ENCODE results near the gene SAMD1. TPM values are rescaled to one million over a fixed set of nuclear protein-coding genes. Genes with fewer than 3 reads are reported as not detected.
"Not testable (repeated sequence)": the region's sequence is repeated elsewhere in the genome, so short reads cannot be mapped to it uniquely, and the experiment has no call there.

Gene SAMD1
- total RNA-seq, 1 donor: 35.5 TPM

GRCh38 chr19:14062558-14062855 lies 28.0 kb downstream of the SAMD1 start:
- no peak for DNase-seq (ENCODE audit: low read depth in 2 of 3, low spot score in 2 of 3)

- no peak for DNase-seq (ENCODE audit: low read depth in 2 of 3, low spot score in 2 of 3)
Measured at GRCh38 chr19:14061751-14062557, 28.6 kb downstream of the SAMD1 start, which contains the start of gene PALM3. Gene PALM3 (minus strand): TSS chr19:14062076. CDS start chr19:14061980, 96 bp downstream.

- no peak for DNase-seq (ENCODE audit: low read depth in 2 of 3, low spot score in 2 of 3)
Measured at GRCh38 chr19:14061081-14061749, 29.3 kb downstream of the SAMD1 start.

GRCh38 chr19:14059652-14060155 lies 30.8 kb downstream of the SAMD1 start:
- DNase-seq (ENCODE audit: low read depth in 2 of 3, low spot score in 2 of 3): no peak

GRCh38 chr19:14059093-14059480 lies 31.5 kb downstream of the SAMD1 start:
- peak in 2 of 3 donors; percentile 50 to 67 for DNase-seq (ENCODE audit: low read depth in 2 of 3, low spot score in 2 of 3)

GRCh38 chr19:14058182-14059092 lies 32.1 kb downstream of the SAMD1 start:
- no peak for DNase-seq (ENCODE audit: low read depth in 2 of 3, low spot score in 2 of 3)

GRCh38 chr19:14056741-14057356 lies 33.7 kb downstream of the SAMD1 start:
- no peak for DNase-seq (ENCODE audit: low read depth in 2 of 3, low spot score in 2 of 3)

GRCh38 chr19:14056069-14056666 lies 34.4 kb downstream of the SAMD1 start:
- no peak for DNase-seq (ENCODE audit: low read depth in 2 of 3, low spot score in 2 of 3)

- no peak for DNase-seq (ENCODE audit: low read depth in 2 of 3, low spot score in 2 of 3)
Measured at GRCh38 chr19:14055396-14055795, 35.2 kb downstream of the SAMD1 start.

- DNase-seq (ENCODE audit: low read depth in 2 of 3, low spot score in 2 of 3): no peak
Measured at GRCh38 chr19:14054721-14055120, 35.8 kb downstream of the SAMD1 start.

GRCh38 chr19:14054099-14054498 lies 36.5 kb downstream of the SAMD1 start:
- no peak for DNase-seq (ENCODE audit: low read depth in 2 of 3, low spot score in 2 of 3)

GRCh38 chr19:14053500-14053899 lies 37.1 kb downstream of the SAMD1 start:
- DNase-seq (ENCODE audit: low read depth in 2 of 3, low spot score in 2 of 3): no peak

GRCh38 chr19:14053032-14053431 lies 37.5 kb downstream of the SAMD1 start:
- DNase-seq (ENCODE audit: low read depth in 2 of 3, low spot score in 2 of 3): no peak

- no peak for DNase-seq (ENCODE audit: low read depth in 2 of 3, low spot score in 2 of 3)
Measured at GRCh38 chr19:14052470-14052869, 38.1 kb downstream of the SAMD1 start.

GRCh38 chr19:14051980-14052379 lies 38.6 kb downstream of the SAMD1 start:
- DNase-seq (ENCODE audit: low read depth in 2 of 3, low spot score in 2 of 3): no peak

- not testable (repeated sequence) for DNase-seq (ENCODE audit: low read depth in 2 of 3, low spot score in 2 of 3)
Measured at GRCh38 chr19:14050961-14051360, 39.6 kb downstream of the SAMD1 start.

GRCh38 chr19:14050512-14050911 lies 40.0 kb downstream of the SAMD1 start:
- no peak for DNase-seq (ENCODE audit: low read depth in 2 of 3, low spot score in 2 of 3)

- DNase-seq (ENCODE audit: low read depth in 2 of 3, low spot score in 2 of 3): peak; percentile 54 to 74 (median 68)
Measured at GRCh38 chr19:14048443-14049153, 42.0 kb downstream of the SAMD1 start.

GRCh38 chr19:14047866-14048265 lies 42.7 kb downstream of the SAMD1 start:
- DNase-seq (ENCODE audit: low read depth in 2 of 3, low spot score in 2 of 3): not testable (repeated sequence)

Data from hematopoietic multipotent progenitor cell (in vitro differentiated cells).